Stimulated activated CD4-positive, alpha-beta T cell treated with anti-CD3 and anti-CD28 coated beads, Interleukin-4, amount 100 ng/mL, for 4 hours (primary cell): ENCODE measurements around the gene ANXA8.

Experiments
- DNase-seq, 2 experiments: peaks; one replicate each; pipeline ENCODE4 v3.0.0-alpha.2; 2020

ANXA8 gene

DNA sequence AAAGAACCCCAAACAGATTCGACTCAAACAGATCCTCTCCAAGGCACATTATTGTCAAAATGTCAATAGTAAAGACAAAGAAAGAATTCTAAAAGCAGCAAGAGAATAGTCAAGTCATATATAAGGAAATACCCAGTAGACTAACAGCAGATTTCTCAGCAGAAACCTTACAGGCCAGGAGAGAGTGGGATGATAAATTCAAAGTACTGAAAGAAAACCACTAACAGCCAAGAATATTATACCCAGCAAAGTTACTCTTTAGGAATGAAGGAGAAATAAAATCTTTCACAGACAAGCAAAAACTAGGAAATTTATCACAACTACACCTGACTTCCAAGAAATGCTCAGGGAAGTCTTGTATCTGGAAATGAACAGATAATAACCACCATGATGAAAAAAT, 38.2 kb downstream of the ANXA8 start:
- DNase-seq: no peak

DNA sequence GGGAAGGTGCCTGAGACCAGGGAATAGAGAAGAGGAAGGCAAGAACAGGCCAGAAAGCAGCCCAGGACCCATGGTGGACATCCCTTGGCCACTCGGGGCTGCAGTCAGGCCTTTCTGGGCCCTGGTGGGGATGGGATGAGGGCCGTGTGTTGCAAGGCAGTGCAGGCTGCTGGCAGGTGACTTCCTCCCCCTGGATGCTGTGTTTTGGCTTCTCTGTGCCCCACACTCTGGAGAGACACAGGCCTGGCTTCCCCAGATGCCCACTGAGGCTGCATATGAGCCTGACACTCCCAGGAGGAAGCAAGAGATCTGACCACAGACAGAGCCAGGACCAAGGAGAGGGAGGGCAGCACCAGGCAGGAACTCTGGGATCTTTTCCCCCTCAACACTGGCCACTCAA, 39.9 kb downstream of the ANXA8 start:
- no peak for DNase-seq

GRCh38 chr10:47443145-47443544, 40.8 kb downstream of the ANXA8 start:
- DNase-seq: no peak

DNA sequence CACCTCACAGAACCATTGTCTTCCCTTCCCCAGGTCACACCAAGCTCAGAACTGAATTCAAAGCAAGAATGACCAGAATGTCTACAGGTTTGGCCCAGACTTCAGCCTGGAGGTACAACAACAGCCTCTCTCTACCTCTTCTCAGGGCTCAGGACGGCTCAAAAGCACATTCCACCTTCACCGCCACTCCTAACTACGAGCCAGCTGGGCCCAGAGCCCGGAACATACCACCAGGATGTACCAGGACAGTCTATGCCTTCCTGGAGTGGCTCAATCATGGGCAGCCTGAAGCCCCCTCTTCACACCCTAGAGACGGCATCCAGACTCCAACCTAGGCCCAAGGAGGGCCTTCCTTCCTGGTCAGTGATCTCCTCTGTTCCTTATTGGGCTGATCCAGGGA, 41.6 kb downstream of the ANXA8 start:
- DNase-seq: no peak

DNA sequence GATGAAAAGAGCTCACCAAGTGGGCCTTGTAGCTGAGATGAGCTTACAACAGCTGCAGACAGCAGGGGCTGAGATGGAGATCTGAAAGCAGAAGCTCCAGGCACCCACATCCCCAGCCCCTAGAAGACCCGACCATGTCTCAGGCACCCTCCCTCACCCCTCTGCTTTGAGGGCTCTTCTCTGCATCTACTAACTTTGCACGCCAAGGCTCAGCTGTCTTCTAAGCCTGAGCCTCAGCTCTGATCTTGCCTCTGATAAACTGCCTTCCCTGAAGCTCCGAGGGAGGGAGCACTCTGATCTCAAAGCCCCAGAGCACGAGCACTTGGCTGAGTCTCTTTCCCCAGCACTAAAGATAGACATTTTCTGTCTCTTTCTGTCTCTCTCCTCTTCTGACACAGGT, 42.0 kb downstream of the ANXA8 start:
- no peak for DNase-seq

DNA sequence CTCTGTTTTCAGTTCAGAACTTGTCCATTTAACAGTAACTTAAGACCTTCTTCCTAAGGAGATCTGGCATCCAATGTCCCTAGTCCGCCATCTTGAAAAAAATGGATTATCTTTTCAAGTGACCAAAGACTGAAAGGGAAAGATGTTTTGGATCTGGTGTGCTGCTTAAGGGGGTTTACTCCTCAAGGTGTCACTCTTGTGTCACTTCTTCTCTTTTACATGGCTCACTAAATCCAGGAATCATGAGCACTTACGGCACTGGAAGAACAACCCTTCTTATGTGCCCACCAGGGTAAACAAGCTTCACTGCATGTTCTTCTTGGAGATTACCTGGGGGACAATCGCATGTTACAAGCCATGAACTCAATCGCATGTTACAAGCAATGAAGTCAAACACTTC, 43.7 kb downstream of the ANXA8 start:
- no peak for DNase-seq

- no peak for DNase-seq
Observed at GRCh38 chr10:47438857-47439474, 44.9 kb downstream of the ANXA8 start.

DNA sequence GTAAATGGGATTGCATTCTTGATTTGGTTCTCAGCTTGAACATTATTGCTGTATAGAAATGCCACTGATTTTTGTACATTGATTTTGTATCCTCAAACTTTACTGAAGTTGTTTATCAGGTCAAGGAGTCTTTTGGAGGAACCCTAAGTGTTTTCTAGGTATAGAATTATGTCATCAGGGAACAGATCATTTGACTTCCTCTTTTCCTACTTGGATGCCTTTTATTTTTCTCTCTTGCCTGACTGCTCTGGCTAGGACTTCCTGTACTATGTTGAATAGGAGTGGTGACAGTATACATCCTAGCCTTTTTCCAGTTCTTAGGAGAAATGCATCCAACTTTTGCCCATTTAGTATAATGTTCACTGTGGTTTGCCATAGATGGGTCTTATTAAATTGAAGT, 48.8 kb downstream of the ANXA8 start:
- no peak for DNase-seq

DNA sequence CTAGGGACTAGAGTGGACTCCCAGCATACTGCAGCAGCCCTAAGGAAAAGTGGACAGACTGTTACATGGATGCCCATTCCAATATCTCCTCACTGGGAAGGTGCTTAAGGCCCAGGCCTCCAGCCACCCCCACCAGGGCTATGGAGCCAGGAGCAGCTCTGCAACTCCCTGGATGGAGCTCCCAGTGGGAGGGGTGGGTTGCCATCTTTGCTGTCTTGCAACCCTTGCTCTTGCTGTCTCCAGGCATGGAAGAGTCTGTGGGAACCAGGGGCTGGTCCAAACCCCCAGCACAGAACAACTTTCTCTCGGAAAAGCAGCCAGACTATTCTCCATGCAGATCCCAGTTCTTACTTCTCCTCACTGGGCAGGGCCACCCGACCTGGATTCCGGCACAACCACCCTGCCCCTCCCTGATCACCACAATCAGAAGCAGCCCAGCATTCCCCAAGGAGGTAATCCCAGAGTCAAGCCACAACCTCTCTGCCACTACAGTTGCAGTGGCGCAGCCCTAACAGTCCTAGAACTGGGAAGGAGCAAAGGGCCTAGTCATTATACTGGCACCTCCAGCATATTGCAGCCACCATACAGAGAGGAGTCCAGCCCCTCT, 58.0 kb downstream of the ANXA8 start:
- no peak for DNase-seq

- DNase-seq: no peak
Observed at GRCh38 chr10:47424231-47424630, 59.7 kb downstream of the ANXA8 start.

- no peak for DNase-seq
Observed at GRCh38 chr10:47423476-47423875, 60.4 kb downstream of the ANXA8 start.

GRCh38 chr10:47421057-47421952, 62.6 kb downstream of the ANXA8 start:
- no peak for DNase-seq

DNA sequence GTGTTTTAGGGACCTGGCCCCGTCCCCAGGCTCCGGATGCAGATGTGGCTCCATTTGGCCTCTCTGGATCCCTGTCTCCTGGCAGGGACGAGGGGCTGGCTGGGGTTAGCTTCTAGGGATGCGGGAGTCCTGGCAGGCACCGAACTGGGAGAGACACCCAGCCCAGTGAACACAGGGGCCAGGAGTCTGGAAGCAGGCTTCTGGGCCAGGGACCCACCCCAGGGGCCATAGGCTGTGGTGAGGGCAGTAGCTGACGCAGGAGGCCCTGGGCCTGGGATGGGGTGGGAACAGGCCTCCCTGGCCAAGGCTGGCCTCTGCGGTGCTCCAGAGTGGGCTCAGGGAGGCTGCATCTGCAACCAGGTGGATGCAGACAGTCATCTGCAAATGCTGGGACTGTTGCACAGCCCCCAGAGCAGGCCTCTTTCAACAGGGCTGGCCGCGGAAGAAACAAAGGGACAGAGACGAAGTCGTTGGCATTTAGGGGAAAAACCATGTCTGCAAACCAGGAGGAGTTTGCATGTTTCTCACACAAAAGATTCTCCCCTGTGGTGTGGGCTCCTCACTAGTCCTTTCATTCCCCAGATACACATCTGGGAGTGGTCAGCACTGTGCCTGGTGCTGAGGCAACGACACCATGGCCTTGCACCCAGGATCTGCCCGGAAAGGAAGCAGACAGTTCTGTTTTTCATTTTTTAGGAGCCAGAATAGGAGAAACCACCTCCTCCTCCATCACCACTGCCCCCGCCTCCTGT, 63.4 kb downstream of the ANXA8 start:
- DNase-seq: no peak

- no peak for DNase-seq
Observed at GRCh38 chr10:47419421-47419820, 64.5 kb downstream of the ANXA8 start.

- DNase-seq: no peak
Observed at GRCh38 chr10:47418966-47419365, 64.9 kb downstream of the ANXA8 start.

DNA sequence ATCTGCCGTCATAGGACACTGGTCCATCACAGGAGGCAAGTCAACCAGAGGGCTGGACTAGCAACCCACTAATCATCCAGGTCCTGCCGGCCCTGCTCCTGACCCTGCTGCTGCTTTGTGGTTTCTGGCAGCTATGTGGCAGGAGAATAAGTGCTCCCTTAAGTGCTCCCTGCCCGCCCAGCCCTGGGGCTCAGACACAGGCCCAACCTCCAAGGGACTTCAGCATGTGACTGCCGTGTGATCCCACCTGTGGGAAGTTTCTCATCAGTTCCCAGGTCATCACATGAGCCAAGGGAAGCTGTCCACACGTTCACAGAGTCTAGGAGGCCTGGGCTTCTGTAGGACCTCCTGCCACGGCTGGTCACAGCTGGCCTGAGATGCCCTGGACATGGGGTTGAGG, 65.6 kb downstream of the ANXA8 start:
- no peak for DNase-seq
